DND-41 (cell line): ENCODE results near the gene ECPAS.

ENCODE experiments used
- EZH2 ChIP-seq: IDR thresholded peaks from 3 replicates; pipeline ENCODE4 v1.6.1; 2012; ENCODE audit warnings: borderline replicate concordance, low read depth, mild to moderate bottlenecking, moderate library complexity, low read length, inconsistent platforms; ENCODE audit not compliant: severe bottlenecking
- TF ChIP-seq, protein P1 (sequence below): IDR thresholded peaks from 2 replicates; pipeline ENCODE4 v1.5.1; 2012; ENCODE audit warnings: borderline replicate concordance, low read length, moderate library complexity, mild to moderate bottlenecking; ENCODE audit not compliant: poor library complexity, severe bottlenecking; ENCODE audit errors: extremely low read depth

DNA sequence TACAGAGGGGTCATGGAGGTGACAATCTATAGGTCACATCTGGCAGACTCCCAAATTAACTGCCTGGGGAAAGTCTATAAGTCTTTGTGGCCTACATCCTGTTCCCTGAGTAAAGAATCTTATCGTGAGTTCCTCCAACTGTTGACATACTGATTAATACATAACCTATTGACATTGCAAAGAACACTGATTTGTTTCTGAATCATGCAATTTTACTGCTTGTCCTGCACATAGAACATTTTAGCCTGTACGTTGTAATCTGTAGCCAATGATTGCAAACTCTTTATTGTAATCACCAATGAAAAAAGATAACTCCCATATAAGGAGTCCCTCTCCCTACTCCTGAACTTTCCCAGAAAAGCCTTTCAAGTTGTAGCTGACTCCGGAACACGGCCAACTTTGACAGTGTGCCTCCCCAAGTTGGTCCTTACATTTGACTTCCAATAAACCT is 135.3 kb downstream of the ECPAS start:
- TF ChIP-seq, protein P1, sequence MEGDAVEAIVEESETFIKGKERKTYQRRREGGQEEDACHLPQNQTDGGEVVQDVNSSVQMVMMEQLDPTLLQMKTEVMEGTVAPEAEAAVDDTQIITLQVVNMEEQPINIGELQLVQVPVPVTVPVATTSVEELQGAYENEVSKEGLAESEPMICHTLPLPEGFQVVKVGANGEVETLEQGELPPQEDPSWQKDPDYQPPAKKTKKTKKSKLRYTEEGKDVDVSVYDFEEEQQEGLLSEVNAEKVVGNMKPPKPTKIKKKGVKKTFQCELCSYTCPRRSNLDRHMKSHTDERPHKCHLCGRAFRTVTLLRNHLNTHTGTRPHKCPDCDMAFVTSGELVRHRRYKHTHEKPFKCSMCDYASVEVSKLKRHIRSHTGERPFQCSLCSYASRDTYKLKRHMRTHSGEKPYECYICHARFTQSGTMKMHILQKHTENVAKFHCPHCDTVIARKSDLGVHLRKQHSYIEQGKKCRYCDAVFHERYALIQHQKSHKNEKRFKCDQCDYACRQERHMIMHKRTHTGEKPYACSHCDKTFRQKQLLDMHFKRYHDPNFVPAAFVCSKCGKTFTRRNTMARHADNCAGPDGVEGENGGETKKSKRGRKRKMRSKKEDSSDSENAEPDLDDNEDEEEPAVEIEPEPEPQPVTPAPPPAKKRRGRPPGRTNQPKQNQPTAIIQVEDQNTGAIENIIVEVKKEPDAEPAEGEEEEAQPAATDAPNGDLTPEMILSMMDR: no peak
- TF ChIP-seq EZH2: no peak
